ENCODE data around the gene SPTBN4.

GRCh38 chr19:40586611-40587010, 119.8 kb downstream of the SPTBN4 start:
- TF ChIP-seq CTCF (tag by site-specific recombination; IDR thresholded peaks at IDR 0.05) = no peak
- TF ChIP-seq ZFP37 (tag by site-specific recombination; IDR thresholded peaks at IDR 0.05) = no peak
- TF ChIP-seq ZNF426 (tag by site-specific recombination; IDR thresholded peaks at IDR 0.05) = no peak

All from HEK293 (cell line).